ENCODE results near the gene RNF208. TPM values are rescaled to one million over a fixed set of nuclear protein-coding genes. Genes with fewer than 3 reads are reported as not detected.

Gene RNF208
- total and polyA plus RNA-seq, 2 experiments from 2014 or later, result 1.4 to 5.6 TPM

- TF ChIP-seq CTCF (conservative IDR thresholded peaks at IDR 0.05; ENCODE audit: low read depth in 2 of 2), result no peak
- TF ChIP-seq ZNF462 (CRISPR knock-in tag; IDR thresholded peaks at IDR 0.05), result no peak
- TF ChIP-seq CREB1 (CRISPR knock-in tag; IDR thresholded peaks at IDR 0.05; ENCODE audit: low read depth), result no peak
- TF ChIP-seq EZH2 (IDR thresholded peaks at IDR 0.05; ENCODE audit: low read depth, unreplicated experiment), result no peak
Observed at GRCh38 chr9:137221506-137222111, 431 bp downstream of the RNF208 start (continued).

- Mint-ChIP-seq H3K36me3 (ENCODE audit: low read depth) (no peaks in the 10 kb centered on the region; the same call in 2 of the 3 replicates), H3K9me3 (no peaks in the 10 kb centered on the region), H3K4me3 (peak overlapping the region; percentile 30; the same call in 1 of the 3 replicates), H3K27me3 (ENCODE audit: insufficient read depth, low read depth, poor library complexity) (no peaks in the 10 kb centered on the region), H3K4me1 (peaks cover 7% of the 10 kb centered on the region; the same call in 2 of the 3 replicates), H3K27ac (no peak overlapping the region)
- Histone ChIP-seq H3K27ac (ENCODE audit: low read depth) (no peak overlapping the region), H3F3A (replicated peaks; ENCODE audit: low read depth) (0 out of 2 replicates have a peak, but pooled peaks cover 9% of the 10 kb centered on the region), H3K9me2 (ENCODE audit: insufficient read depth) (no peaks in the 10 kb centered on the region), H3K4me3 (peak overlapping the region; percentile 58), H3K27me3 (ENCODE audit: insufficient read depth) (peaks cover 9% of the 10 kb centered on the region; the same call in 1 of the 2 replicates), H3K79me2 (replicated peaks; ENCODE audit: insufficient read depth) (no peaks in the 10 kb centered on the region), H4K20me1 (replicated peaks; ENCODE audit: insufficient read depth) (no peaks in the 10 kb centered on the region), H3K36me3 (ENCODE audit: insufficient read depth) (no peaks in the 10 kb centered on the region), H2AFZ (no peak overlapping the region), H3K4me2 (peak overlapping the region; percentile 73; the same call in 1 of the 2 replicates), H3K4me1 (ENCODE audit: insufficient read depth) (peaks cover 3% of the 10 kb centered on the region; the same call in 1 of the 2 replicates)
- TF ChIP-seq ETS1 (IDR thresholded peaks at IDR 0.05) (no peak), EZH2phosphoT487 (IDR thresholded peaks at IDR 0.05; ENCODE audit: unreplicated experiment) (no peak), CTCF (conservative IDR thresholded peaks at IDR 0.05; ENCODE audit: low read depth in 2 of 2) (no peak; a peak in 1 of 4 replicates), POLR2AphosphoS5 (IDR thresholded peaks at IDR 0.05; ENCODE audit: low read depth) (no peak)
- ATAC-seq, result no peak
- DNase-seq (ENCODE audit: low spot score), result no peak
Observed at GRCh38 chr9:137221095-137221505, 940 bp downstream of the RNF208 start.

Data from GM23338 (cell line).